Measurements from ENCODE around the gene DCBLD2. TPM values are rescaled to one million over a fixed set of nuclear protein-coding genes. Genes with fewer than 3 reads are reported as not detected.

DCBLD2 gene
- total RNA-seq, 1 donor from 2014 or later: 2.3 TPM

GRCh38 chr3:98778383-98778782, 123.1 kb downstream of the DCBLD2 start:
- Mint-ChIP-seq H3K9me3 (no peaks in the 10 kb centered on the region), H3K27ac (no peak overlapping the region), H3K4me3 (no peak overlapping the region), H3K27me3 (ENCODE audit: insufficient read depth) (no peaks in the 10 kb centered on the region), H3K36me3 (ENCODE audit: low read depth) (no peaks in the 10 kb centered on the region), H3K4me1 (ENCODE audit: low read depth) (peaks cover 10% of the 10 kb centered on the region)
- intact Hi-C loops (cut with micrococcal nuclease): no loop called here
- no peak for DNase-seq (ENCODE audit: low spot score)

- H3K4me3 Mint-ChIP-seq: no peak overlapping the region
- H3K36me3 Mint-ChIP-seq (ENCODE audit: low read depth): no peaks in the 10 kb centered on the region
- no peak for DNase-seq (ENCODE audit: low spot score)
- no peak overlapping the region for H3K27ac Mint-ChIP-seq
- H3K27me3 Mint-ChIP-seq (ENCODE audit: insufficient read depth): no peaks in the 10 kb centered on the region
- peaks cover 10% of the 10 kb centered on the region for H3K4me1 Mint-ChIP-seq (ENCODE audit: low read depth)
- H3K9me3 Mint-ChIP-seq: no peaks in the 10 kb centered on the region
- intact Hi-C loops (cut with micrococcal nuclease): no loop called here
Observed at GRCh38 chr3:98777801-98778220, 123.7 kb downstream of the DCBLD2 start.

GRCh38 chr3:98777286-98777685, 124.2 kb downstream of the DCBLD2 start:
- intact Hi-C loops (cut with micrococcal nuclease): no loop called here
- Mint-ChIP-seq H3K27me3 (ENCODE audit: insufficient read depth) (no peaks in the 10 kb centered on the region), H3K4me1 (ENCODE audit: low read depth) (peaks cover 10% of the 10 kb centered on the region), H3K36me3 (ENCODE audit: low read depth) (no peaks in the 10 kb centered on the region), H3K27ac (no peak overlapping the region), H3K4me3 (no peak overlapping the region), H3K9me3 (no peaks in the 10 kb centered on the region)
- DNase-seq (ENCODE audit: low spot score): no peak

- no peak for DNase-seq (ENCODE audit: low spot score)
- Mint-ChIP-seq H3K4me3 (no peak overlapping the region), H3K27ac (no peak overlapping the region), H3K4me1 (ENCODE audit: low read depth) (peaks cover 10% of the 10 kb centered on the region), H3K9me3 (no peaks in the 10 kb centered on the region), H3K36me3 (ENCODE audit: low read depth) (no peaks in the 10 kb centered on the region), H3K27me3 (ENCODE audit: insufficient read depth) (peaks cover 2% of the 10 kb centered on the region)
- intact Hi-C loops (cut with micrococcal nuclease): no loop called here
Observed at GRCh38 chr3:98776140-98776493, 125.4 kb downstream of the DCBLD2 start.

GRCh38 chr3:98775459-98776139, 125.9 kb downstream of the DCBLD2 start:
- H3K9me3 Mint-ChIP-seq: no peaks in the 10 kb centered on the region
- DNase-seq (ENCODE audit: low spot score): no peak
- intact Hi-C loops (cut with micrococcal nuclease): no loop called here
- H3K4me3 Mint-ChIP-seq: no peak overlapping the region
- H3K27me3 Mint-ChIP-seq (ENCODE audit: insufficient read depth): peaks cover 2% of the 10 kb centered on the region
- H3K27ac Mint-ChIP-seq: no peak overlapping the region
- H3K36me3 Mint-ChIP-seq (ENCODE audit: low read depth): no peaks in the 10 kb centered on the region
- peaks cover 14% of the 10 kb centered on the region for H3K4me1 Mint-ChIP-seq (ENCODE audit: low read depth)

GRCh38 chr3:98772022-98772421, 129.5 kb downstream of the DCBLD2 start:
- Mint-ChIP-seq H3K4me1 (ENCODE audit: low read depth) (peaks cover 11% of the 10 kb centered on the region), H3K4me3 (no peak overlapping the region), H3K27me3 (ENCODE audit: insufficient read depth) (peaks cover 7% of the 10 kb centered on the region), H3K9me3 (no peaks in the 10 kb centered on the region), H3K27ac (no peak overlapping the region), H3K36me3 (ENCODE audit: low read depth) (no peaks in the 10 kb centered on the region)
- intact Hi-C loops (cut with micrococcal nuclease): no loop called here
- no peak for DNase-seq (ENCODE audit: low spot score)

GRCh38 chr3:98770261-98771039, 131.0 kb downstream of the DCBLD2 start:
- intact Hi-C loops (cut with micrococcal nuclease): no loop called here
- Mint-ChIP-seq H3K4me1 (ENCODE audit: low read depth) (peaks cover 11% of the 10 kb centered on the region), H3K36me3 (ENCODE audit: low read depth) (no peaks in the 10 kb centered on the region), H3K27me3 (ENCODE audit: insufficient read depth) (peaks cover 7% of the 10 kb centered on the region), H3K9me3 (no peaks in the 10 kb centered on the region), H3K27ac (no peak overlapping the region), H3K4me3 (no peak overlapping the region)
- no peak for DNase-seq (ENCODE audit: low spot score)

- intact Hi-C loops (cut with micrococcal nuclease): no loop called here
- Mint-ChIP-seq H3K4me1 (ENCODE audit: low read depth) (peaks cover 11% of the 10 kb centered on the region), H3K27me3 (ENCODE audit: insufficient read depth) (peaks cover 13% of the 10 kb centered on the region), H3K27ac (no peak overlapping the region), H3K4me3 (no peak overlapping the region), H3K9me3 (no peaks in the 10 kb centered on the region), H3K36me3 (ENCODE audit: low read depth) (no peaks in the 10 kb centered on the region)
- DNase-seq (ENCODE audit: low spot score): no peak
Observed at GRCh38 chr3:98769448-98769847, 132.0 kb downstream of the DCBLD2 start.

GRCh38 chr3:98768961-98769360, 132.5 kb downstream of the DCBLD2 start:
- H3K4me3 Mint-ChIP-seq: no peak overlapping the region
- peaks cover 11% of the 10 kb centered on the region for H3K4me1 Mint-ChIP-seq (ENCODE audit: low read depth)
- no peak for DNase-seq (ENCODE audit: low spot score)
- H3K27ac Mint-ChIP-seq: no peak overlapping the region
- no peaks in the 10 kb centered on the region for H3K36me3 Mint-ChIP-seq (ENCODE audit: low read depth)
- intact Hi-C loops (cut with micrococcal nuclease): no loop called here
- H3K27me3 Mint-ChIP-seq (ENCODE audit: insufficient read depth): peaks cover 13% of the 10 kb centered on the region
- no peaks in the 10 kb centered on the region for H3K9me3 Mint-ChIP-seq

GRCh38 chr3:98766924-98767323, 134.6 kb downstream of the DCBLD2 start:
- DNase-seq (ENCODE audit: low spot score): no peak
- Mint-ChIP-seq H3K27me3 (ENCODE audit: insufficient read depth) (peaks cover 25% of the 10 kb centered on the region), H3K27ac (no peak overlapping the region), H3K9me3 (no peaks in the 10 kb centered on the region), H3K4me3 (no peak overlapping the region), H3K36me3 (ENCODE audit: low read depth) (no peaks in the 10 kb centered on the region), H3K4me1 (ENCODE audit: low read depth) (peaks cover 11% of the 10 kb centered on the region)
- intact Hi-C loops (cut with micrococcal nuclease): no loop called here

- no peaks in the 10 kb centered on the region for H3K36me3 Mint-ChIP-seq (ENCODE audit: low read depth)
- no peak overlapping the region for H3K4me3 Mint-ChIP-seq
- intact Hi-C loops (cut with micrococcal nuclease): no loop called here
- H3K27ac Mint-ChIP-seq: no peak overlapping the region
- peaks cover 27% of the 10 kb centered on the region for H3K27me3 Mint-ChIP-seq (ENCODE audit: insufficient read depth)
- no peak for DNase-seq (ENCODE audit: low spot score)
- H3K4me1 Mint-ChIP-seq (ENCODE audit: low read depth): peaks cover 9% of the 10 kb centered on the region
- no peaks in the 10 kb centered on the region for H3K9me3 Mint-ChIP-seq
Observed at GRCh38 chr3:98765721-98766120, 135.8 kb downstream of the DCBLD2 start.

- Mint-ChIP-seq H3K36me3 (ENCODE audit: low read depth) (no peaks in the 10 kb centered on the region), H3K4me3 (no peak overlapping the region), H3K4me1 (ENCODE audit: low read depth) (no peaks in the 10 kb centered on the region), H3K9me3 (no peaks in the 10 kb centered on the region), H3K27ac (no peak overlapping the region), H3K27me3 (ENCODE audit: insufficient read depth) (peaks cover 24% of the 10 kb centered on the region)
- DNase-seq (ENCODE audit: low spot score): no peak
- intact Hi-C loops (cut with micrococcal nuclease): no loop called here
Observed at GRCh38 chr3:98764472-98764884, 137.0 kb downstream of the DCBLD2 start.

GRCh38 chr3:98763819-98764418, 137.6 kb downstream of the DCBLD2 start:
- Mint-ChIP-seq H3K4me3 (no peak overlapping the region), H3K27ac (no peak overlapping the region), H3K36me3 (ENCODE audit: low read depth) (no peaks in the 10 kb centered on the region), H3K4me1 (ENCODE audit: low read depth) (no peaks in the 10 kb centered on the region), H3K27me3 (ENCODE audit: insufficient read depth) (peaks cover 26% of the 10 kb centered on the region), H3K9me3 (no peaks in the 10 kb centered on the region)
- no peak for DNase-seq (ENCODE audit: low spot score)
- intact Hi-C loops (cut with micrococcal nuclease): no loop called here
